ENCODE results near the gene AP1S3.

Gene AP1S3

DNA sequence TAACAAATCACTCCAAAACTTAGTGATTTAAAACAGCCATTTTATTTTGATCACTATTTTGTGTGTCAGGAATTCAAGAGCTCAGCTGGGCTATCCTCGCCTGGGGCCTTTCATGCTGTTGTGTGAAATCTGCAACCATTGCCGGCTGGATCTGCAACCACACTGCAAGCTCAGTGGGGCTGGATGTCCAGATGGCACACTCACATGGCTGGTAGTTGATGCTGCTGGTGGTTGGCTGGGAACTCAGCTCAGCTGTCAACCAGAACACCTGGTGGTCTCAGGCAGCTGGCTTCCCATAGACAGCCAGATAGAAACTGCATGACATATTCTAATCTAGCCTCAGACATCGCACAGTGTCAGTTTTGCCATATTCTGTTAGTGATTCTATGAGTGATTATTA, 30.6 kb upstream of the AP1S3 start:
- no peak overlapping the region for H3K4me3 ChIP-seq (ENCODE audit: low read length)
- peaks cover 20% of the 10 kb centered on the region for H3K36me3 ChIP-seq (ENCODE audit: control insufficient read depth, insufficient read depth, low read length, severe bottlenecking)
- no peaks in the 10 kb centered on the region for H3K27me3 ChIP-seq (replicated peaks; ENCODE audit: control insufficient read depth, insufficient read depth, low read length)
- DNase-seq (ENCODE audit: low read depth): no peak
- H3K4me1 ChIP-seq (ENCODE audit: control insufficient read depth, insufficient read depth, low read length): peaks cover 13% of the 10 kb centered on the region
- H3K9ac ChIP-seq (ENCODE audit: low read length): no peak overlapping the region
- no peaks in the 10 kb centered on the region for H3K9me3 ChIP-seq (ENCODE audit: control insufficient read depth, low read length)

DNA sequence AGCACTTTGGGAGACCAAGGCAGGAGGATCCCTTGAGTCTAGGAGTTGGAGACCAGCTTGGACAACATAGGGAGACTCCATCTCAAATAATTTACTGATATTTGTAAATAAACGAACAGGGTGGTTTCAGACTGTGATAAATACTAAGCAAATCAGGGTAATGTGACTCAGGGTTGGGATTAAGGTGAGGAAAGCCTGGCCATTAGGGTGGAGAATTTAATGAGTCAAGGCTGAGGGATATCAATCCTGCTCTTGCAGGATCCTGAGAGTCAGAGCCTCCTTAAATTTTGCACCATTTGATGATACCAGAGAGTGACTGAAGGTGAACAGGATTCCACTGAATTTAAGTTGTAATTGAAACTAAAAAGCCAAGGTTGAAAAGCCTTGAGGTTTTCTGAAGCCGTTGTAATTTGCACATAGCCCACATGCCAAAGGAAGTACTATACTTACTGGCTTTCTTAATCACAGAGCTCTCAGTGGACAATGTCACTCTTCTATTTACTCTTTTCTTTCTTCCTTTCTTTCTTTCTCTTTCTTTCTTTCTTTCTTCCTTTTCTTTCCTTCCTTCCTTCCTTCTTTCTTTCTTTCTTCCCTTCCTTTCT, 28.6 kb upstream of the AP1S3 start:
- Histone ChIP-seq H3K27me3 (replicated peaks; ENCODE audit: control insufficient read depth, insufficient read depth, low read length) (no peaks in the 10 kb centered on the region), H3K9ac (ENCODE audit: low read length) (no peak overlapping the region), H3K36me3 (ENCODE audit: control insufficient read depth, insufficient read depth, low read length, severe bottlenecking) (peaks cover 17% of the 10 kb centered on the region), H3K4me1 (ENCODE audit: control insufficient read depth, insufficient read depth, low read length) (peaks cover 13% of the 10 kb centered on the region), H3K9me3 (ENCODE audit: control insufficient read depth, low read length) (no peaks in the 10 kb centered on the region), H3K4me3 (ENCODE audit: low read length) (no peak overlapping the region)
- DNase-seq (ENCODE audit: low read depth): peak; percentile 21

DNA sequence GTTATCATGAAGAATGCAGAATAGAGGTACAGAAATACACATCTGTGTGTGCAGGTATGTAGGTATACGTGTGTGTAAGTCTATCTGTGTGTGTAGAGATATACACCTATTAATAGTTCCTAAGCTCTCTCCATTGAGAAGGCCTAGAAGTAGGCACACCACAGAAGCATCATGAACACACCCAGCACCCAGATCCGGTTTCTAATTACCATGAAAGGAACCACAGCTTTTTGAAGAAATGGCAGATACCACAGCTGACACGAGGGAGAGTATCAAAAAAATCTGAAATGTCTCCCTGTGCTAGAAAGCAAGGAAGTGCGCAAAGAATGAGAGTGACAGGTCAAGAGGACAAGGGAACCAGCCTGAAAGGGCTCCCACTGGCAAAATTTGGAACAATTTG, 27.7 kb upstream of the AP1S3 start:
- H3K36me3 ChIP-seq (ENCODE audit: control insufficient read depth, insufficient read depth, low read length, severe bottlenecking): peaks cover 11% of the 10 kb centered on the region
- DNase-seq (ENCODE audit: low read depth): no peak
- peaks cover 10% of the 10 kb centered on the region for H3K4me1 ChIP-seq (ENCODE audit: control insufficient read depth, insufficient read depth, low read length)
- no peak overlapping the region for H3K9ac ChIP-seq (ENCODE audit: low read length)
- H3K27me3 ChIP-seq (replicated peaks; ENCODE audit: control insufficient read depth, insufficient read depth, low read length): no peaks in the 10 kb centered on the region
- H3K4me3 ChIP-seq (ENCODE audit: low read length): no peak overlapping the region
- no peaks in the 10 kb centered on the region for H3K9me3 ChIP-seq (ENCODE audit: control insufficient read depth, low read length)

DNA sequence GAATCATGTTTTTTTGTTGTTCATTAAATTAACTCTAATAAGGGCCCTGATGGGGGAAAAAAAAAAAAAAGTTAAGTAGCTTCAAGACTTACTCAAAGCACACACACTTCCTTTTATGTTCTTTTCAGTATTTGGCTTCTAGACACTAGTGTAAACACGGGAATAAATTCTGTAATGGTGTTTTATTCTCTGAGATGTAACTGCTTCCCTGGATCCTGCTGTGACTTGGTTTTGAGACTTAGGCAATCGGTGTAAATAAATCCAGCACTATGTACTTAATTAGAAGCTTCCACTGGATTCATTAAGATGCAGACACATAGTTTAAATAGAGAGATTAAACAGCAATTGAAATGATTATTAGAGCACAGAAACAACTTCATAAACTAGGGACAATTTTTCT, 26.1 kb upstream of the AP1S3 start:
- Histone ChIP-seq H3K36me3 (ENCODE audit: control insufficient read depth, insufficient read depth, low read length, severe bottlenecking) (peaks cover 9% of the 10 kb centered on the region), H3K9me3 (ENCODE audit: control insufficient read depth, low read length) (no peaks in the 10 kb centered on the region), H3K4me1 (ENCODE audit: control insufficient read depth, insufficient read depth, low read length) (peaks cover 10% of the 10 kb centered on the region), H3K27me3 (replicated peaks; ENCODE audit: control insufficient read depth, insufficient read depth, low read length) (no peaks in the 10 kb centered on the region), H3K4me3 (ENCODE audit: low read length) (no peak overlapping the region), H3K9ac (ENCODE audit: low read length) (no peak overlapping the region)
- DNase-seq (ENCODE audit: low read depth): no peak

DNA sequence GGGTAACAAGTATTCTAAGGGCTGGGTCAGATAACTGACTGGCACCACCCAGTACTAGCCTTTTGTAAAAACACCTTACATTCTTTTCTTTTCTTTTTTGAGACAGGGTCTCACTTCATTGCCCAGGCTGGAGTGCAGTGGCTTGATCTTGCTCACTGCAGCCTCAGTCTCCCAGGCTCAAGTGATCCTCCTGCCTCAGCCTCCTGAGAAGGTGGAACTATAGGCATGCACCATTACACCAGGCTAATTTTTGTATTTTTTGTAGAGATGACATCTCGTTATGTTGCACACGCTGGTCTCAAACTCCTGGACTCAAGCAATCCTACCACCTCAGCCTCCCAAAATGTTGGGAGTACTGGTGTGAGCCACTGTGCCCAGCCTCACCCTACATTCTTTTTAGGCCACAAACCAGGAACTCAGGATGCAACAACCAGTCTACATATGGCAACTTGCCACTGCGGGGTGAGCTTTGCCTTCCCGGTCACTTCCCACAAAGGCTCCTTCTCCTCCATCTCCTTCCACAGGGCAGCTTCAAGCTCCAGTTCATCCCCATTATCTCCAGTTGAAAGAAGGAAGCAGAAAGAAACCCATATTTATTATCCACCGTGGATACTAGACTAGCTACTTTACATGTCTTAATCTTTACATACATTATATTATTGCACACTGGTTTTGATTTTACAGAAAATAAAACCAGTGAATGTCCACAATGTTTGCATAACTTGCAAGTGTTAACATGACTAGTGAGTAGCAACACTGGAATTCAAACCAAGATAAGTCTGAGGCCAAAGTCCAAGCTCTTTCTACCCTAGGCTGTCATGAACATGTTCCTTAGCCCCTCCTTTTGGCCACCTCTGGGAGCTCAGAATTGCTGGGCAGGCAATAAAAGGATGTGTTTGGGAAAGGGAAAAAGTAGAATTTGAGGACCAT, 23.7 kb upstream of the AP1S3 start:
- peaks cover 16% of the 10 kb centered on the region for H3K4me1 ChIP-seq (ENCODE audit: control insufficient read depth, insufficient read depth, low read length)
- no peaks in the 10 kb centered on the region for H3K9me3 ChIP-seq (ENCODE audit: control insufficient read depth, low read length)
- H3K27me3 ChIP-seq (replicated peaks; ENCODE audit: control insufficient read depth, insufficient read depth, low read length): no peaks in the 10 kb centered on the region
- DNase-seq (ENCODE audit: low read depth): peak; percentile 43
- peaks cover 9% of the 10 kb centered on the region for H3K36me3 ChIP-seq (ENCODE audit: control insufficient read depth, insufficient read depth, low read length, severe bottlenecking)
- H3K4me3 ChIP-seq (ENCODE audit: low read length): no peak overlapping the region
- H3K9ac ChIP-seq (ENCODE audit: low read length): no peak overlapping the region

DNA sequence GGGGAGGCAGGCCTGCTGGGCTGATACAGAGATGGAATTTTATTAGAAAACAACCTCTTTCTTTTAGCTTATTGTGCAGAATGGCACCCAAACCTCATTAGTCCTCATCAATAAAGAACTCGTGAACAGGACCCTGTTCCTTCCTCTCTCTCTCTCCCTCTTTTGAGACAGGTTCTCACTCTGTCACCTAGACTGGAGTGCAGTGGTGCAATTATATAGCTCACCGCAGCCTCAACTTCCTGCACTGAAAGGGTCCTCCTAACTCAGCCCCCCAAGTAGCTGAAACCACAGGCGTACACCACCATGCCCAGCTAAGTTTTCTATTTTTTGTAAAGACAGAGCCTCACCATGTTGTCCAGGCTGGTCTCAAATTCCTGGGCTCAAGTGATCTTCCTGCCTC, 21.7 kb upstream of the AP1S3 start:
- H3K9me3 ChIP-seq (ENCODE audit: control insufficient read depth, low read length): no peaks in the 10 kb centered on the region
- DNase-seq (ENCODE audit: low read depth): no peak
- peaks cover 23% of the 10 kb centered on the region for H3K4me1 ChIP-seq (ENCODE audit: control insufficient read depth, insufficient read depth, low read length)
- H3K36me3 ChIP-seq (ENCODE audit: control insufficient read depth, insufficient read depth, low read length, severe bottlenecking): peaks cover 9% of the 10 kb centered on the region
- no peaks in the 10 kb centered on the region for H3K27me3 ChIP-seq (replicated peaks; ENCODE audit: control insufficient read depth, insufficient read depth, low read length)
- no peak overlapping the region for H3K9ac ChIP-seq (ENCODE audit: low read length)
- H3K4me3 ChIP-seq (ENCODE audit: low read length): no peak overlapping the region

DNA sequence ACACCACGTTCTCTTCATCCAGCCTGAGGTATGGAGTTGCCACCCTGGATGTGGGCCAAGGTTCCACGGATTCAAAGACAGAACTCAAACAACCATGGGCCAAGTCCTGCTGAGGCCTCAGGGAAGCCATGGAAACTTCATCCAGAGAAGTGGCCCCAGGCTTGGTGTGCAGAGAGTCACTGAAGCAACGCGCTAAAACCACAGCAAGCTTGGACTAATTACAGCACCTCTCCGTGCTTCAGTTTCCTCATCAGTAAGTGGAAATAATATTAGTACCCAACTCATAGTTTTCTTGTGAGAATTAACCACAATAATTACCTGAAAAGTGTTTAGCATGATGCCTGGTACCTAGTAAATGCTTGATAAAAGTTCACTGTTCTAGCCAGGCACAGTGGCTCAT, 19.2 kb upstream of the AP1S3 start:
- no peak overlapping the region for H3K4me3 ChIP-seq (ENCODE audit: low read length)
- H3K9me3 ChIP-seq (ENCODE audit: control insufficient read depth, low read length): no peaks in the 10 kb centered on the region
- peaks cover 19% of the 10 kb centered on the region for H3K4me1 ChIP-seq (ENCODE audit: control insufficient read depth, insufficient read depth, low read length)
- no peak for DNase-seq (ENCODE audit: low read depth)
- H3K9ac ChIP-seq (ENCODE audit: low read length): no peak overlapping the region
- H3K27me3 ChIP-seq (replicated peaks; ENCODE audit: control insufficient read depth, insufficient read depth, low read length): no peaks in the 10 kb centered on the region
- H3K36me3 ChIP-seq (ENCODE audit: control insufficient read depth, insufficient read depth, low read length, severe bottlenecking): peaks cover 25% of the 10 kb centered on the region

DNA sequence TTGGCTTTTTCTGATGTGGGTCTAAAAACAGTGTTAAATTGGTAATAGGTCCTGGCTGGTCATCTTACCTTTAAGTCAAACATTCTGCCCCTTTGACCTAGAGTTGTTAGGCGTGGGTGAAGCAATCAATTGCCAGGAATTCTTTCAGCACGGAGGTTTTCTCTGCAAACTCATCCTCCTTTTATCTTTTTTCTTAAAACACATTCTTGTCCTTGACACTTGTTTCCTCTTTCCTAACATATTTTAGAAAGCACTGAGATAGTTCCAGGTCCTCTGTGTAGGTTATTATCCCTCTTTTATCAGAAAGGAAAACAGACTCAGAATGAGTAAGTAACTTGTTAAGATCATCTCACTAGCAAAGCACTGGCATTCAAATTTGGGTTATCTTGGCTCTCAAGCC, 18.6 kb upstream of the AP1S3 start:
- DNase-seq (ENCODE audit: low read depth): no peak
- H3K9me3 ChIP-seq (ENCODE audit: control insufficient read depth, low read length): no peaks in the 10 kb centered on the region
- no peaks in the 10 kb centered on the region for H3K27me3 ChIP-seq (replicated peaks; ENCODE audit: control insufficient read depth, insufficient read depth, low read length)
- peaks cover 13% of the 10 kb centered on the region for H3K4me1 ChIP-seq (ENCODE audit: control insufficient read depth, insufficient read depth, low read length)
- H3K9ac ChIP-seq (ENCODE audit: low read length): no peak overlapping the region
- H3K36me3 ChIP-seq (ENCODE audit: control insufficient read depth, insufficient read depth, low read length, severe bottlenecking): peaks cover 29% of the 10 kb centered on the region
- H3K4me3 ChIP-seq (ENCODE audit: low read length): no peak overlapping the region

DNA sequence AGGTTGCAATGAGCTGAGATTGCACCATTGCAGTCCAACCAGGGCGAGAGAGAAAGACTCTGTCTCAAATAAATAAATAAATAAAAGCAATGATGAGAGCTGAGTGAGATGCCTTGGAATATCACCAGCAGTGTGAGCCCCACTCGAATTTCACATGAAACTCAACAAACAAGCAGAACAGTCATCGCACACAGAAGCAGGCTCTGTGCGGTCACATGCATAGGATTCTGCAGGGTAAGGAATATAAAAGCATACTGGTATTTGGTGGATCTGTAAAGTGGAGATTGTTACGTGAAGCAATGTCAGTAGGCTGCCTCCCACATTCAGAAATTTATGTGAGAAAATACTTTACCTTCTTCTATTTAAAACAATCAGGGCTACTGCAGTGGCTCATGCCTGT, 18.0 kb upstream of the AP1S3 start:
- Histone ChIP-seq H3K27me3 (replicated peaks; ENCODE audit: control insufficient read depth, insufficient read depth, low read length) (no peaks in the 10 kb centered on the region), H3K9ac (ENCODE audit: low read length) (no peak overlapping the region), H3K9me3 (ENCODE audit: control insufficient read depth, low read length) (no peaks in the 10 kb centered on the region), H3K36me3 (ENCODE audit: control insufficient read depth, insufficient read depth, low read length, severe bottlenecking) (peaks cover 29% of the 10 kb centered on the region), H3K4me1 (ENCODE audit: control insufficient read depth, insufficient read depth, low read length) (peaks cover 12% of the 10 kb centered on the region), H3K4me3 (ENCODE audit: low read length) (no peak overlapping the region)
- DNase-seq (ENCODE audit: low read depth): no peak

DNA sequence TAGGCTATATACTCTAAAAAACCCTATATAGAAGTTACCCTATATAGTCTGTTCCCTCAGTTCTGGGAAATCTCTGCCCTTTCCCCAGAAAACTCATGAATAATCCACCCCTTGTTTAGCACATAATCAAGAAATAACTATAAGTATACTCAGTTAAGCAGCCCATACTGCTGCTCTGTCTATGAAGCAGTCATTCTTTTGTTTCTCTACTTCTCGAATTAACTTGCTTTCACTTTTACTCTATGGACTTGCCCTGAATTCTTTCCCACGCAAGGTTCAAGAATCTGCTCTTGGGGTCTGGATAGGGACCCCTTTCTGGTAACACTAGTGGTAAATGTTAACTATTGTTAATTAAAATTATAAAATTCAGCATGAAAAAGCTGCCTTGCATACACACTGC, 17.4 kb upstream of the AP1S3 start:
- Histone ChIP-seq H3K4me3 (ENCODE audit: low read length) (no peak overlapping the region), H3K36me3 (ENCODE audit: control insufficient read depth, insufficient read depth, low read length, severe bottlenecking) (peaks cover 29% of the 10 kb centered on the region), H3K9ac (ENCODE audit: low read length) (no peak overlapping the region), H3K9me3 (ENCODE audit: control insufficient read depth, low read length) (no peaks in the 10 kb centered on the region), H3K4me1 (ENCODE audit: control insufficient read depth, insufficient read depth, low read length) (peaks cover 12% of the 10 kb centered on the region), H3K27me3 (replicated peaks; ENCODE audit: control insufficient read depth, insufficient read depth, low read length) (no peaks in the 10 kb centered on the region)
- no peak for DNase-seq (ENCODE audit: low read depth)

DNA sequence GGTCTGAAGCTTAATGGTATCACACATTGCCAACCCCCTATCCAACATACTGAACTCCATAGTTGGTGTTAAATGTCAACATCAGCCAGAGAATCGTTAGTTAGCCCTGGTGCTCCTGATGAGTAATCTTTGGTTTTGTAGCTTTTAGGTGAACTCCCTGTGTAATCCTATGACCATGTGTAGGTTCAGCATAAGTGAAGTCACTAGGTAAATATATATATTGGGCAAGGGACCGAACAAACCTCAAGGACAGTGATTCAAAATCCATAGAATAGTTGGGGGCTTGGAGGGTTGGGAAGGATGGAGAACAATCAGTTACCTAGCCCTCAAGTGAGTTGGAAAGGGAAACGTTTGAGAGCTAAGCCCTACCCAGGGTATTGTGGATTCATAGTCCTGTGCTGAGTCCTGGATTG, 16.0 kb upstream of the AP1S3 start:
- no peak for DNase-seq (ENCODE audit: low read depth)
- Histone ChIP-seq H3K4me3 (ENCODE audit: low read length) (no peak overlapping the region), H3K4me1 (ENCODE audit: control insufficient read depth, insufficient read depth, low read length) (peaks cover 12% of the 10 kb centered on the region), H3K36me3 (ENCODE audit: control insufficient read depth, insufficient read depth, low read length, severe bottlenecking) (peaks cover 29% of the 10 kb centered on the region), H3K27me3 (replicated peaks; ENCODE audit: control insufficient read depth, insufficient read depth, low read length) (no peaks in the 10 kb centered on the region), H3K9me3 (ENCODE audit: control insufficient read depth, low read length) (no peaks in the 10 kb centered on the region), H3K9ac (ENCODE audit: low read length) (no peak overlapping the region)

Measured in adipocyte (in vitro differentiated cells).